Measurements from ENCODE around the gene DENND1A. TPM values are rescaled to one million over a fixed set of nuclear protein-coding genes. Genes with fewer than 3 reads are reported as not detected.

Gene DENND1A
- total RNA-seq, 1 donor from 2014 or later, result 12.6 TPM

- no peak for ATAC-seq (ENCODE audit: poor library complexity)
- intact Hi-C loops (cut with DNase I), result no loop called here
Observed at GRCh38 chr9:123631862-123632261, 298.1 kb downstream of the DENND1A start.

GRCh38 chr9:123630233-123630632 is 299.7 kb downstream of the DENND1A start:
- ATAC-seq (ENCODE audit: poor library complexity) (no peak), DNase-seq (no peak)
- intact Hi-C loops (cut with DNase I), result no loop called here

More at GRCh38 chr9:123631862-123632261, 298.1 kb downstream of the DENND1A start:
- DNase-seq, result no peak

- intact Hi-C loops (cut with DNase I), result no loop called here
- DNase-seq (no peak), ATAC-seq (ENCODE audit: poor library complexity) (no peak)
Observed at GRCh38 chr9:123629531-123629930, 300.4 kb downstream of the DENND1A start.

DNA sequence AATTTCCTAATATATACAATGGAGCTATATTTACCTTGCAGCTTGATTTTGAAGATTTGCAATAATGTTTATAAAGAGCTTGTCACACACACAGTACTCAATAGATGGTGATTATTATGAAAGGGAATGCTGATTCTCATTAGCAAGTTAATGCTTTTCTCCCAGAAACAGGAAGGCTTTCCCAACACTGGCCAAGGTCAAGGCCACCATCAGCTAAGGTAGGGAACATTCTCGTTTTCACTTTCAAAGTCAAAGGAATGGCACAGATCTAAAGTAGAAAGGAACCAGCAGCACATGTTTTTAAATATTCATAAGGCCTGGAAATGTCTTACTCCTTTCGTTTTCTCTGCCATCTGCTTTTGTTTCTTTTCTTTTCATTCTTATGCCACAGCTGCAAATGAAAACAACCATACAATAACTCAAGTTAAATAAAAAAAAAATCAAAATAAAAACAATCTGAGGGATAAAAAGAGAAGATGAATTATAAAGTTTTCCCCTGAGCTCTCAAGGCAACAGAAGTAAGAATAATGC is 307.1 kb downstream of the DENND1A start:
- ATAC-seq (ENCODE audit: poor library complexity) (no peak), DNase-seq (no peak)
- intact Hi-C loops (cut with DNase I), result no loop called here

DNA sequence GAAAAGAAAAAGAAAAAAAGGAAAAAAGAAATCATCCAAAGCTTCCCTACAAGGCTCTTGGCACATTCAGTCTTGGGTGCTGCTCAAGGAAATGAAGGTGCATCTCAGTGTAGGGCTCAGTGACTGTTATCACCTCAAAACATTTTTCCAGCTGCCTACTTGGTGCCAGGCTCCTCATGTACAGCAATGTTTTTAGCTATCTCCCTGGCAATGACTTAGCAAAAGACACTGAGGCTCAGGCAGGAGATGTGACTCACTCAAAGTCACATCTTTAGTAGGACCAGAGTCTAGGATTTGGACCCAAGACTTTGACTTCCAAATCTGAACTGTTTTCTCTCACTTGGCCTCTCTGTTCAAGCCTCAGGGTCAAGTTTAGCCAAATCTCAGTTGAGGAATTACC is 309.7 kb downstream of the DENND1A start:
- intact Hi-C loops (cut with DNase I), result no loop called here
- DNase-seq (no peak), ATAC-seq (ENCODE audit: poor library complexity) (no peak)

DNA sequence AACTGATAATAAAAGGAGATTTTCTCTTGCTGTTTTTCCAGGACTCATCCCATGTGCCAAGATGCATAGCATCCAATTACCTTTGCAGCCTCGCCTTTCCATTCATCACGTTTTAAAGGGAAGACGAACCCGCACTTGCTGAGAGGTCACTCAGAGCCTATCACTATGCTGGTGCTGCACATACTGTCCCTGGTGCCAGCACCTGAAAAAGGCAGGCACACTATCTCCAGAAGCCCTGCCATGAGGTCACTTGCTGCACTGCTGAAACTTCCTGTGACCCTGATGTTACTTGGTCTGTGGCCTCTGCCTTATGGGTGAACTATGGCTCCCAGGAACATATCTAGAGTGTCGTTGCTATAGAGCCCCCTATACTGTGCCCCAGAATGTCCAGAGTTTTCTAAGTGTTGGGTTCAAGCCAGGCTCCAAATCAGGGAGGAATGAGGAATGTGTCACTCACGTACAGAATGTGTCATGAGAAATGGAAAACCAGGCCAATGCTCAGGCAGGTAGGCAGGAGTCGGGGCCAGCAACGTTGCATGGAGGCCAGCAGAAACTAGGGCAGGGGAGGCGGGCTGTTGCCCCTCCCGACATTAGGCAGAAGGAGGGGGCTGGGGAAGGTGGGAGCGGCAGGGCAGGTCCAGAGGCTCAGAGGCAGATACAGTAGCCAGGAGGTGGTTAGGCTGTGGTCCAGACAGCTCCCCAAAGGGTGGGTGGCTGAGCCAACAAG is 311.8 kb downstream of the DENND1A start:
- ATAC-seq (ENCODE audit: poor library complexity) (peak; percentile 85), DNase-seq (no peak)
- intact Hi-C loops (cut with DNase I), result no loop called here

- intact Hi-C loops (cut with DNase I), result no loop called here
- no peak for DNase-seq
- no peak for ATAC-seq (ENCODE audit: poor library complexity)
Observed at GRCh38 chr9:123617286-123617685, 312.6 kb downstream of the DENND1A start.

DNA sequence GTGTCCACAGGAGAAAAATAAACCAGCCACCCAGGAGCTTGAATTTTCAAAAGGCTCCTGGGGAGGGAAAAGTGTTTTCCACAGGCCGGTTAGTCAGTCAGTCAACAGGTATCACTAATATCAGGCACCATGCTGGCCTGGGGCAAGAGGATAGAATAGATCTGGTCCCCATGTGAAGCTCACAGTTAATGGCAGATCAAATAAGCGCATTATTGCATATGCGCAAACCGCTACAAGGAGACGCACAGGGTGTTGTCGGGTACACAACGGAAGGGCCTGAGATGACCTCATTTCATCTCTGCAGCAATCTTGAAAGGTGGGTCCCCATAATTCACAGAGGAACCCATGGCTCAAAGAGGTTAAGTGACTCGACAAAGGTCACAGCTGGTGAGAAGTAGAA is 313.2 kb downstream of the DENND1A start:
- ATAC-seq (ENCODE audit: poor library complexity) (no peak), DNase-seq (no peak)
- intact Hi-C loops (cut with DNase I), result no loop called here

- ATAC-seq (ENCODE audit: poor library complexity) (no peak), DNase-seq (no peak)
- intact Hi-C loops (cut with DNase I), result no loop called here
Observed at GRCh38 chr9:123615381-123615780, 314.5 kb downstream of the DENND1A start.

DNA sequence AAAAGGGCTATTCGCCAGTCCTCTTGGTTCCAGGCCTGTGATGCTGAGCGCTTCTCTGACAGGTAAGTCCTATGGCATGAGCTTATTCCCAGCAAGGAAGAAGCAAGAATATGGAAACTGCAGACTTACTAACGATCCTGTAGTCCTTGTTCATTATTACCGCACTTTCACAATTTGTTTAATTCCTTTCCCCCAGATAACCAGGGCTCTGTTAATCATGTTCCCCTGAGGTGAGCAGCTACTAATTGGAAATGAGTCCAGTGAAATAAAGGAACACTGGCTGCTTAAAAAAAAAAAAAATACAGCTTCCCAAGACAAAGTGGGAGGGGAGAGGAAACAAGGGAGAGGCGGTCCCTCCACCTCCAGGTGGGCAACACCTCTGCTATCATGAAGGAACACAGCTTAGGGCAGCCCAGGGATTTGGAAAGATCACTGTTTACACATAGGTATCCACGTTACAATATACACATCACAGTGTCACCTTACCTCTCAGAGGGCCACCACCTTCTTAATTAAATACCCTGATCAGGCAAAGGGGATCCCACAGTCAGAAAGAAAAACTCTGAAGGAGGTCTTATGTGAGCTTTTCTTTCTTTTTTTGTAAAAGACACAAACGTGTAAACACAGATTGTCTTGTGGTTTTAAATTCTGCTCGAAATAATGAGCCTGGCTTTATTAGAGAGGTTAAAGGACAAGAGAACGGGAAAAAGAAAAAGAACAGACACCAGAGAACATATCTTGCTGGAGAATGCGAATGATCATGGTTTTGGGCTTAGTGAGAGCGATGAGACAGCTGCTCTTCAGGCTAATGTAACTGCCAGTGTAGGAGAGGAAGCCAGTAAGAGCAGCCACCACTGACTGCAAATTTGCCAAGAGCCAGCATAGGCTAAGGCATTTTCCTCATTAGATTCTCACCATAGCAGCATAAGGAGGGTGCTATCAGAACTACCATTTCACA is 315.3 kb downstream of the DENND1A start:
- intact Hi-C loops (cut with DNase I), result no loop called here
- DNase-seq (no peak), ATAC-seq (ENCODE audit: poor library complexity) (no peak)

DNA sequence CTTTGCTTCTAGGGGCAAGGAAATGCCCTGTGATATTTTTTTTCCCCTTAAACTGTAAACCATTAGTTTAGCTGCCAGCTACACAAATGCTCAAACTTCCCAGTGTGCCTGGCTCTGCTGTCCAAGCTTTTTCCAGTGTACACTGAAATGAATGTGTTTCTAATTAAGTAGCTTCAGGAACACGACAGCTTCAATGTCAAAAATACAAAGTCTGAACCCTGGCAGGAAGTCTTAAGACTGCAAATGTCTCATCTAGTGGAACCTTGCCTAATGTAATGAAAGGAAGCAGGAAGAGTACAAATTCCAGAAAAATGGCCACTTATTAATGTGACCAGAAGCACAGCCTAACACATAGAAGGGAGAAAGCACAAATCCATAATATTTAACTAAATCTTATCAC is 318.7 kb downstream of the DENND1A start:
- intact Hi-C loops (cut with DNase I), result no loop called here
- DNase-seq (no peak), ATAC-seq (ENCODE audit: poor library complexity) (peak; percentile 55)

DNA sequence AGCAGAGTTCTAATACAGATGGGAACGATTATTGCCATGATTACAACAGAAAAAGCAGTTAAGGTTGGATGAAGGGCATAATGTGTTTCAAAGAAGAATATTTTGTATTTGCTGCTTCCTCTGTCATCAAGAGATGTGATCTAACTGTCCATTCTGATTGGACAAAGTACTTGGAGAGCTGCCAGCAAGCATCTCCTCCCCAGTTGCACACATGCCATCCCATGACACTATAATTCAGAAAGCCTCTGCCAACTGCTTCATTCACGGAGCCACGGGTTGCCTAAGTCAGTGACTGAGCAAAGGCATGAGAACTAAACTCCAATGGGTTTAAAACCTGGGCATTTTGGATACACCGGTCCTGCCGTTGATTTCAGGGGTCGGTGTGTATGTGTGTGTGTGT is 320.1 kb downstream of the DENND1A start:
- DNase-seq, result no peak
- intact Hi-C loops (cut with DNase I), result no loop called here
- ATAC-seq (ENCODE audit: poor library complexity), result no peak

- DNase-seq (no peak), ATAC-seq (ENCODE audit: poor library complexity) (no peak)
- intact Hi-C loops (cut with DNase I), result no loop called here
Observed at GRCh38 chr9:123608104-123608503, 321.8 kb downstream of the DENND1A start.

GRCh38 chr9:123607479-123607878 is 322.4 kb downstream of the DENND1A start:
- DNase-seq (no peak), ATAC-seq (ENCODE audit: poor library complexity) (no peak)
- intact Hi-C loops (cut with DNase I), result no loop called here

DNA sequence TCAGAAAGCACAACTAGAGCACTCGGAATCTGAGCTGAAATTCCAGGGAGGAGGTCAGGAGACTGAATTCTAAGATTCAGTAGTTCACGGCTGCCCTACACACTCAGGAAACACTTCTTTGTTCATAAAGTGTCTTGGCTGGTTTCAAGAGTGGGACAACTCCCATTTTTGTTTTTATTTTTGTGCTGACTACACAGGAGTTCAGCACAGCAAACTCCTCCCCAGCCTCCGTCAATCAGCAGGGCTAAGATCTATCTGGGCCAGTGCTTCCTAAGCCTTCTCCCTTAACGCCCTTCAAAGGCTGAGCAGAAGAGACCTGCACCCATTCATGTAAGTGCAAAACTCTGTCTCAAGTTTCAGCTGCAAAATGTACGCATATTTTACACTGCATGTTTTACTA is 323.8 kb downstream of the DENND1A start:
- ATAC-seq (ENCODE audit: poor library complexity), result no peak
- no peak for DNase-seq
- intact Hi-C loops (cut with DNase I), result no loop called here

DNA sequence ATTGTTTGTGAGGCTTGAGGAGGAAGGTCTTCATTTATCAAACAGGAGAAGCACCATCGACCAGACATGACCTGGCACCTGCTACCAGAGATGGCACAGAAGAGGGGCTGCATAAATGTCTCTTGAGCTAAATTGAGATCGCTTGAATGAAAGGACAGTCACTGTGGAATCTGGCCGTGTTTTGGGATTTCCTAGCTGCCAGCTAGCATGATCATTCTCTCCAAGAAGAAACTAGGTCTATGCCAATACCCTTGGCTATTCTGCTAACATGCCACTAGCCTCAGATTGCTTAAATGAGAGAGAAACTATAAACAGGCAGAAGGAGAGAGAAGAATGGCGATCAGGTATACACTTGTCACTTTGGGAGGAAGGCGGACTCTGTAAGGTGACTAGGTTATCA is 324.6 kb downstream of the DENND1A start:
- DNase-seq, result no peak
- intact Hi-C loops (cut with DNase I), result no loop called here
- ATAC-seq (ENCODE audit: poor library complexity), result no peak

DNA sequence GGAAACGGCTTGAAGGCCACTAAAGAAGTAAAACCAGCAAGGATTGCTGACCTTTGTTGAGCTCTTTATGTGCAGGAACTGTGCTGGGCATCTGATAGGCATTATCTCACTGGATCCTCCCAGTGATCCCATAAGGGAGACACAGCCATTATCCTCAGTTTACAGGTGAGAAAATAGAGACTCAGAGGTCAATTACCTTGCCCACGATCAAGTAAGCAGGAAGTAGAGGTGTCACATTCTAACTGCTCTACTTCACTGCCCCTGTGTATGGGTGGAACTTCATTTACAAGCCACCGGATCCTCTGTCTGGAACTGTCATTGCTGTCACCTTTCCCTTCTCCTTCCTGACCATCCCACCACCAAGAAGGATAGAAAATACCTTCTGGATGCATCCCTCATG is 325.1 kb downstream of the DENND1A start:
- no peak for ATAC-seq (ENCODE audit: poor library complexity)
- no peak for DNase-seq
- intact Hi-C loops (cut with DNase I), result no loop called here

DNA sequence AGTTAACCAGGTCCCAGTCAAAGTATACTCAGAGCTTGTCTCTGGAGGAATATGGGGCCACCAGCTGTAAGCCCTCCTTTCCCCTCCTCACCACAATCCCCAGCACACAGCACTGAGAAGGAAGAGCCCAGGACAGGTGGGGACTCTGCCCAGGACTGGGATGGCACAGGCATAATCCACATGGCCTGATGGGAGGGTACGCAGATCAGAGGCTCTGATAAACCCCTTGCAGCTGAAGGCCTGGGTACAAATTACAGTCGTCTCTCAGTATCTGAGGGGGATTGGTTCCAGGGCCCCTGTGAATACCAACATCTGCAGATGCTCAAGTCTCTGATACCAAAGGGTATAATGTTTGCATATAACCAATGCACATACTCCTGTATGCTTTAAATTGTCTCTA is 328.1 kb downstream of the DENND1A start:
- intact Hi-C loops (cut with DNase I), result no loop called here

GRCh38 chr9:123599781-123600180 is 330.1 kb downstream of the DENND1A start:
- intact Hi-C loops (cut with DNase I), result no loop called here
- no peak for DNase-seq

More for the DNA sequence above, 328.1 kb downstream of the DENND1A start:
- ATAC-seq (ENCODE audit: poor library complexity) (no peak), DNase-seq (no peak)

More at GRCh38 chr9:123599781-123600180, 330.1 kb downstream of the DENND1A start:
- ATAC-seq (ENCODE audit: poor library complexity), result no peak
